PC-3 (cell line): ENCODE measurements around the gene ACP4. TPM values are rescaled to one million over a fixed set of nuclear protein-coding genes. Genes with fewer than 3 reads are reported as not detected.

Experiments used
- ATAC-seq: fragments of 200-7000 bp; cut with Tn5 transposase; 2 replicates; pipeline ENCODE4 v1.9.1; 2020; ENCODE audit warnings: mild to moderate bottlenecking, moderate library complexity
- BruUV-seq: library from RNA; stranded (reverse); fragments of 400-500 nt; replicated peaks from 2 replicates; lab custom pipeline; 2021; lab: Mats Ljungman, UMichigan
- CTCF ChIA-PET: fragments of 300-600 bp; sonication (Branson Sonifier 250); formaldehyde crosslinking; loops from one replicate; lab custom pipeline; 2022; ENCODE audit warnings: antibody characterized with exemption; lab: Charles Lee
- POLR2A ChIA-PET: fragments of 300-600 bp; sonication (Branson Sonifier 250); formaldehyde crosslinking; loops from one replicate; lab custom pipeline; 2022; ENCODE audit warnings: antibody characterized with exemption; ENCODE audit not compliant: unreplicated experiment; lab: Charles Lee
- DNase-seq: peaks from one replicate; pipeline ENCODE4 v3.0.0-alpha.2; 2015
- H2AFZ ChIP-seq: fragments of 300-600 bp; sonication (generic); 2 replicates; pipeline ENCODE4 v1.6.0; 2016; ENCODE audit warnings: antibody characterized with exemption, low read length
- H3F3A ChIP-seq: fragments of 300-600 bp; sonication (generic); one replicate; pipeline ENCODE4 v1.6.0; 2017; ENCODE audit warnings: antibody characterized with exemption, low read length, control low read depth, mild to moderate bottlenecking; ENCODE audit not compliant: unreplicated experiment
- H3K27ac ChIP-seq: fragments of 300-600 bp; sonication (generic); 2 replicates; pipeline ENCODE4 v1.5.1; 2016; ENCODE audit warnings: mild to moderate bottlenecking, low read length
- H3K27me3 ChIP-seq: fragments of 300-600 bp; sonication (generic); 2 replicates; pipeline ENCODE4 v1.6.1; 2016; ENCODE audit warnings: low read length, mixed read lengths
- H3K36me3 ChIP-seq: fragments of 300-600 bp; sonication (generic); 2 replicates; pipeline ENCODE4 v1.6.1; 2016; ENCODE audit warnings: low read depth, mixed run types, low read length, mixed read lengths
- H3K4me1 ChIP-seq: fragments of 300-600 bp; sonication (generic); 2 replicates; pipeline ENCODE4 v1.5.1; 2016; ENCODE audit warnings: low read length; ENCODE audit not compliant: insufficient read depth
- H3K4me2 ChIP-seq: fragments of 300-600 bp; sonication (generic); 2 replicates; pipeline ENCODE4 v1.6.0; 2016; ENCODE audit warnings: low read length
- H3K4me3 ChIP-seq: fragments of 300-600 bp; sonication (generic); 2 replicates; pipeline ENCODE4 v1.5.1; 2016; ENCODE audit warnings: mild to moderate bottlenecking, low read length, mixed read lengths
- H3K79me2 ChIP-seq: fragments of 300-600 bp; sonication (generic); 2 replicates; pipeline ENCODE4 v1.6.1; 2017; ENCODE audit warnings: low read length, mixed read lengths
- H3K9ac ChIP-seq: fragments of 300-600 bp; sonication (generic); 2 replicates; pipeline ENCODE4 v1.6.0; 2016; ENCODE audit warnings: mild to moderate bottlenecking, low read length
- H3K9me2 ChIP-seq: fragments of 300-600 bp; sonication (generic); replicated peaks from 2 replicates; pipeline ENCODE4 v1.6.1; 2016; ENCODE audit warnings: mixed run types, low read length, mixed read lengths
- H3K9me3 ChIP-seq: fragments of 300-600 bp; sonication (generic); 2 replicates; pipeline ENCODE4 v1.6.1; 2016; ENCODE audit warnings: low read length, mixed read lengths
- H4K20me1 ChIP-seq: fragments of 300-600 bp; sonication (generic); 2 replicates; pipeline ENCODE4 v1.6.1; 2016; ENCODE audit warnings: low read length, mixed read lengths
- CTCF ChIP-seq: fragments of 300-600 bp; sonication (generic); conservative IDR thresholded peaks from 2 replicates; pipeline ENCODE4 v1.5.1; 2017; ENCODE audit warnings: antibody characterized with exemption, low read depth, mild to moderate bottlenecking, low read length
- EZH2 ChIP-seq: fragments of 300-600 bp; sonication (generic); IDR thresholded peaks from one replicate; pipeline ENCODE4 v1.6.1; 2017; ENCODE audit warnings: antibody characterized with exemption, mild to moderate bottlenecking, low read length; ENCODE audit not compliant: unreplicated experiment
- EZH2phosphoT487 ChIP-seq: fragments of 300-600 bp; sonication (generic); IDR thresholded peaks from 2 replicates; pipeline ENCODE4 v1.6.1; 2018; ENCODE audit warnings: mild to moderate bottlenecking, antibody characterized with exemption, low read length, borderline replicate concordance
- intact Hi-C: fragments of 100-400 bp; cut with micrococcal nuclease; formaldehyde crosslinking; loops from 2 replicates; pipeline ENCODE4 v1.9.0; 2023
- total RNA-seq: library from RNA; depleted of rRNA; stranded (reverse); fragments of >200 nt; gene quantifications from 2 replicates; pipeline ENCODE4 v1.2.3, GENCODE V29; 2014

ACP4 gene
- total RNA-seq, 1 experiment from 2014 or later, result not detected

GRCh38 chr19:50794074-50794875, 4.1 kb downstream of the ACP4 start:
- ChIA-PET POLR2A (interaction anchor here (0.6 kb wide), 1 partner anchor 249 kb away, joined by 5 read pairs; no protein-coding TSS in a partner anchor), CTCF (interaction anchor here (0.6 kb wide), 1 partner anchor 641 kb away, joined by 3 read pairs; no protein-coding TSS in a partner anchor)
- H3K27ac ChIP-seq, result no peak overlapping the region
- H4K20me1 ChIP-seq, result peaks cover 39% of the 10 kb centered on the region
- peaks cover 27% of the 10 kb centered on the region for H3K36me3 ChIP-seq
- no peaks in the 10 kb centered on the region for H3K27me3 ChIP-seq
- DNase-seq, result peak; percentile 62
- H2AFZ ChIP-seq, result no peak overlapping the region
- no peak overlapping the region for H3K4me2 ChIP-seq
- H3K9me3 ChIP-seq, result no peaks in the 10 kb centered on the region
- no TSS peak for BruUV-seq
- TF ChIP-seq CTCF, result 0 out of 2 replicates have a peak, but pooled peaks have one; percentile 9
- TF ChIP-seq EZH2phosphoT487, result no peak
- no peak for TF ChIP-seq EZH2
- no peaks in the 10 kb centered on the region for H3K9me2 ChIP-seq
- no peak overlapping the region for H3K9ac ChIP-seq
- intact Hi-C loops, result no loop called here
- ATAC-seq, result peak; percentile 32
- H3F3A ChIP-seq, result peaks cover 7% of the 10 kb centered on the region
- no peak overlapping the region for H3K4me3 ChIP-seq
- peaks cover 12% of the 10 kb centered on the region; the same call in 1 of the 2 replicates for H3K79me2 ChIP-seq
- no peaks in the 10 kb centered on the region for H3K4me1 ChIP-seq

GRCh38 chr19:50794876-50795663, 4.9 kb downstream of the ACP4 start:
- TF ChIP-seq EZH2 (no peak), CTCF (peak; percentile 54)
- Histone ChIP-seq H3K9me3 (no peaks in the 10 kb centered on the region), H3K4me1 (no peaks in the 10 kb centered on the region), H4K20me1 (peaks cover 47% of the 10 kb centered on the region), H3K27ac (no peak overlapping the region), H3K4me3 (no peak overlapping the region), H3K79me2 (peaks cover 20% of the 10 kb centered on the region; the same call in 1 of the 2 replicates), H3F3A (peaks cover 7% of the 10 kb centered on the region), H3K4me2 (no peak overlapping the region), H3K9me2 (no peaks in the 10 kb centered on the region), H3K27me3 (no peaks in the 10 kb centered on the region), H3K9ac (no peak overlapping the region), H3K36me3 (peaks cover 35% of the 10 kb centered on the region), H2AFZ (no peak overlapping the region)
- peak; percentile 30 for ATAC-seq
- intact Hi-C loops, result no loop called here
- DNase-seq, result peak; percentile 51
- no TSS peak for BruUV-seq
- ChIA-PET POLR2A (interaction anchor here (0.7 kb wide), 1 partner anchor 44 kb away, joined by 3 read pairs; no protein-coding TSS in a partner anchor), CTCF (interaction anchor here (0.6 kb wide), 1 partner anchor 641 kb away, joined by 3 read pairs; no protein-coding TSS in a partner anchor)
